Pons (tissue), 1 donor: ENCODE results near the gene RNASE8.

Source experiments
- DNase-seq: peaks from one replicate; pipeline ENCODE4 v3.0.0-alpha.2; 2016; ENCODE audit warnings: low spot score

Gene RNASE8

GRCh38 chr14:21053184-21054122 lies 4.2 kb upstream of the RNASE8 start:
- DNase-seq: no peak

- no peak for DNase-seq
These were observed 3.4 kb upstream of the RNASE8 start for GRCh38 chr14:21054123-21054767.

GRCh38 chr14:21054768-21055145 lies 2.9 kb upstream of the RNASE8 start:
- no peak for DNase-seq

GRCh38 chr14:21055432-21056117 lies 2.0 kb upstream of the RNASE8 start:
- DNase-seq: no peak

- DNase-seq: no peak
These were observed 980 bp upstream of the RNASE8 start for GRCh38 chr14:21056520-21057163.

GRCh38 chr14:21058903-21059302 lies 1.3 kb downstream of the RNASE8 start:
- DNase-seq: no peak

GRCh38 chr14:21059842-21060613 lies 2.4 kb downstream of the RNASE8 start:
- peak; percentile 48 for DNase-seq

- DNase-seq: no peak
These were observed 3.2 kb downstream of the RNASE8 start for GRCh38 chr14:21060614-21061346.

- no peak for DNase-seq
These were observed 3.7 kb downstream of the RNASE8 start for GRCh38 chr14:21061347-21061668.

- DNase-seq: no peak
These were observed 5.9 kb downstream of the RNASE8 start for GRCh38 chr14:21063479-21063878.

- DNase-seq: no peak
These were observed 9.4 kb downstream of the RNASE8 start for GRCh38 chr14:21066882-21067502.

GRCh38 chr14:21068521-21069387 lies 11.1 kb downstream of the RNASE8 start:
- DNase-seq: peak; percentile 73

GRCh38 chr14:21069388-21070082 lies 11.9 kb downstream of the RNASE8 start:
- peak; percentile 74 for DNase-seq

- DNase-seq: peak; percentile 55
These were observed 12.5 kb downstream of the RNASE8 start, which contains the start of gene ARHGEF40 for GRCh38 chr14:21070083-21070609. ARHGEF40 (plus strand) TSS chr14:21070304; CDS start chr14:21070397, 93 bp downstream.

GRCh38 chr14:21070610-21071224 lies 13.1 kb downstream of the RNASE8 start:
- DNase-seq: peak; percentile 36

- peak; percentile 78 for DNase-seq
These were observed 13.8 kb downstream of the RNASE8 start for GRCh38 chr14:21071225-21072030.

GRCh38 chr14:21072031-21072473 lies 14.4 kb downstream of the RNASE8 start:
- peak; percentile 74 for DNase-seq
